ENCODE data around the gene AP4S1.
A peak's percentile ranks its signal among the peaks of the same experiment; 100 is the strongest.
"Not testable (repeated sequence)": the region's sequence is repeated elsewhere in the genome, so short reads cannot be mapped to it uniquely, and the experiment has no call there.

The AP4S1 gene

GRCh38 chr14:31060253-31060875 lies 34.9 kb downstream of the AP4S1 start:
- TF ChIP-seq, protein P1, sequence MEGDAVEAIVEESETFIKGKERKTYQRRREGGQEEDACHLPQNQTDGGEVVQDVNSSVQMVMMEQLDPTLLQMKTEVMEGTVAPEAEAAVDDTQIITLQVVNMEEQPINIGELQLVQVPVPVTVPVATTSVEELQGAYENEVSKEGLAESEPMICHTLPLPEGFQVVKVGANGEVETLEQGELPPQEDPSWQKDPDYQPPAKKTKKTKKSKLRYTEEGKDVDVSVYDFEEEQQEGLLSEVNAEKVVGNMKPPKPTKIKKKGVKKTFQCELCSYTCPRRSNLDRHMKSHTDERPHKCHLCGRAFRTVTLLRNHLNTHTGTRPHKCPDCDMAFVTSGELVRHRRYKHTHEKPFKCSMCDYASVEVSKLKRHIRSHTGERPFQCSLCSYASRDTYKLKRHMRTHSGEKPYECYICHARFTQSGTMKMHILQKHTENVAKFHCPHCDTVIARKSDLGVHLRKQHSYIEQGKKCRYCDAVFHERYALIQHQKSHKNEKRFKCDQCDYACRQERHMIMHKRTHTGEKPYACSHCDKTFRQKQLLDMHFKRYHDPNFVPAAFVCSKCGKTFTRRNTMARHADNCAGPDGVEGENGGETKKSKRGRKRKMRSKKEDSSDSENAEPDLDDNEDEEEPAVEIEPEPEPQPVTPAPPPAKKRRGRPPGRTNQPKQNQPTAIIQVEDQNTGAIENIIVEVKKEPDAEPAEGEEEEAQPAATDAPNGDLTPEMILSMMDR (IDR thresholded peaks at IDR 0.05; ENCODE audit: low read depth, low read length): no peak
- DNase-seq (ENCODE audit: extremely low read depth, low read depth): no peak

DNA sequence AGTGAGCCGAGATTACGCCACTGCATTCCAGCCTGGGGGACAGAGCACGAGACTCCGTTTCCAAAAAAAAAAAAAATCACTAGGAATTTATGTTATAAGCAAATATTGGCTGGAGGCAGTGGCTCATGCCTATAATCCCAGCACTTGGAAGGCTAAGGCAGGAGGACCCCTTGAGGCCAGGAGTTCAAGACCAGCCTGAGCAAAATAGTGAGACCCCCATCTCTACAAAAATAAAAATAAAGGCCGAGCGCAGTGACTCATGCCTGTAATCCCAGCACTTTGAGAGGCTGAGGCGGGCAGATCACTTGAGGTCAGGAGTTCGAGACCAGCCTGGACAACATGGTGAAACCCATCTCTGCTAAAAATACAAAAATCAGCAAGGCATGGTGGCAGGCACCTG lies 37.5 kb downstream of the AP4S1 start:
- not testable (repeated sequence) for DNase-seq (ENCODE audit: extremely low read depth, low read depth)

GRCh38 chr14:31068235-31068634 lies 42.8 kb downstream of the AP4S1 start:
- DNase-seq (ENCODE audit: extremely low read depth, low read depth): no peak
- TF ChIP-seq, protein P1 (IDR thresholded peaks at IDR 0.05; ENCODE audit: low read depth, low read length): no peak

DNA sequence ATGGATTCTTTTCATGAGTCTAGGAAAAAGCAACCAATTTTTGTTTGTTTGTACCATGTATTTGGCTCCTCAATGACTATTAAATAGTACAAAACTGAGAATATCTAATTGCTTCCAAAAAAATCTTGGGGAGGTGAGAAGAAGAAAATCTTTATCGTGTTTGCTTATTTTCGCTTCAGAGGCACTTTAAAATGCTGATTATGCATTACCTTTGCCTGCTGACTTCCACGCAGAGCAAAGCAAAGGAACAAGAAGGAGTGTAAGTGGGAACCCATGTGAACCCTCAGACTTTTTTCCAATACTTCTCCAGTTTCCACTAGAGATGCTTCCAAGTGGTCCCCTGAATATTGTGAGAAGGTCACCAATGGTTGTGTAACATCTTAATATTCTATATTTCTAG lies 43.9 kb downstream of the AP4S1 start:
- DNase-seq (ENCODE audit: extremely low read depth, low read depth): no peak
- TF ChIP-seq, protein P1 (IDR thresholded peaks at IDR 0.05; ENCODE audit: low read depth, low read length): no peak

DNA sequence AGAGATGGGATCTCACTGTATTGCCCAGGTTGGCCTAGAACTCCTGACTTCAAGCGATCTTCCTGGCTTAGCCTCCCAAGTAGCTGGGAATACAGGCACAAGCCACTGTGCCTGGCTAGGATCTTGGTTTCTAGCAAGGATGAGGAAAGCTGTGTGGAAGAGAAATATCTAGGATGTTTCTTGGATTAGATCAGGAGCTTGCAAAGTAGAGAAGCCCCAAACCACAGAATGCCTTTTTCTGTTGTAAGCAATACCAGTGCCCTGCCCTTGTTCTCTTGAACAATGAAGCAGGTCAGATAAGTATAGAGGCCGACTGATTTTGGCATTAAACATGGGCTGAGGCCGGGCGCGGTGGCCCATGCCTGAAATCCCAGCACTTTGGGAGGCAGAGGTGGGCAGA lies 45.0 kb downstream of the AP4S1 start:
- TF ChIP-seq, protein P1 (IDR thresholded peaks at IDR 0.05; ENCODE audit: low read depth, low read length): no peak
- peak; percentile 68 for DNase-seq (ENCODE audit: extremely low read depth, low read depth)

- DNase-seq (ENCODE audit: extremely low read depth, low read depth): no peak
- TF ChIP-seq, protein P1 (IDR thresholded peaks at IDR 0.05; ENCODE audit: low read depth, low read length): no peak
Measured at GRCh38 chr14:31071151-31071550, 45.7 kb downstream of the AP4S1 start.

DNA sequence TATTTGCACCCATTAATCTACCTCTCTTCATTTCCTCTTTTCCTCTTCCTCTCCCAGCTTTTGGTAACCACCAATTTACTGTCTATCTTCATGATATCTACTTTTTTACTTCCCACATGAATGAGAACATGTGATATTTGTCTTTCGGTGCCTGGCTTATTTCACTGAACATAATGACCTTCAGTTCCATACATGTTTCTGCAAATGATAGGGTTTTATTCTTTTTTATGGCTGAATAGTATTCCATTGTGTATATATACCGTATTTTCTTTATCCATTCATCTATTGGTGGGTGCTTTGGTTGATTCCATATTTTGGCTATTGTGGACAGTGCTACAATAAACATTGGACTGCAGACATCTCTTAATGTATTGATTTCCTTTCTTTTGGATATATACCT lies 49.7 kb downstream of the AP4S1 start:
- TF ChIP-seq, protein P1 (IDR thresholded peaks at IDR 0.05; ENCODE audit: low read depth, low read length): no peak
- no peak for DNase-seq (ENCODE audit: extremely low read depth, low read depth)

DNA sequence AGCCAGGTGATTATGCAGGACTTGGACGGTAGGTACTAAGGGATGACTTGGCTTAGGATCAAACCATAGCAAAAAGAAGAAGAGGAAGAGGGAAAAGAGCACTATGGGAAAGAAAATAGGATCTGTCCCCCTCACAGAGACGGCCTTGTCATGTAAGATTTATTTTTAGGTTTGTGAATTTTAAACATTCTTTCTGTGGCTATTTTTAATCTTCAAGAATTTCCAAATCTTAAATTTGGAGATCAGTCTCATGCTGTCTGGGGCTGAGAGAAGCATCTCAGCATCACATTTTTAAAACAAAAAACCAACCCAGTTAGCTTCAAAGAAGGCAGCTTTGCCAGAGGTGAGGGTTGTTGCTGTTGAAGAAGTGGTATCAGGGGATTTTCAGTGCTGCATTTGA lies 53.3 kb downstream of the AP4S1 start:
- TF ChIP-seq, protein P1 (IDR thresholded peaks at IDR 0.05; ENCODE audit: low read depth, low read length): no peak
- no peak for DNase-seq (ENCODE audit: extremely low read depth, low read depth)
